ENCODE measurements around the gene ERCC6L. TPM values are rescaled to one million over a fixed set of nuclear protein-coding genes. Genes with fewer than 3 reads are reported as not detected.

Gene ERCC6L
- total and polyA plus RNA-seq, 2 of the 13 experiments (the other 11 are each of a cell fraction or from before 2014, with no cell fraction given): 0.86 to 9.5 TPM

GRCh38 chrX:72238721-72239475 is at the start of gene ERCC6L (continued):
- peak; percentile 67; the same call in 1 of the 2 replicates for TF ChIP-seq SIN3A (IDR thresholded peaks at IDR 0.05; ENCODE audit: borderline replicate concordance, low read depth, low read length)
- 0 out of 4 replicates have a peak, but pooled peaks of 1 of the 2 experiments have one; percentile 10 for TF ChIP-seq REST (IDR thresholded peaks at IDR 0.05; ENCODE audit: borderline replicate concordance in 1 of 2, low read depth in 1 of 2, low read length in 2 of 2)
- TF ChIP-seq ZNF607 (CRISPR knock-in tag; IDR thresholded peaks at IDR 0.05; ENCODE audit: borderline replicate concordance): no peak
- no peak for TF ChIP-seq SMC3 (IDR thresholded peaks at IDR 0.05; ENCODE audit: low read length)
- peak; percentile 80 for TF ChIP-seq HDAC1 (CRISPR knock-in tag; IDR thresholded peaks at IDR 0.05)
- TF ChIP-seq NFE2L2 (IDR thresholded peaks at IDR 0.05; ENCODE audit: low read length): no peak
- TF ChIP-seq HOXA3 (CRISPR knock-in tag; IDR thresholded peaks at IDR 0.05): peak; percentile 36; the same call in 1 of the 2 replicates
- TF ChIP-seq CSRNP1 (CRISPR knock-in tag; IDR thresholded peaks at IDR 0.05): peak; percentile 62; the same call in 1 of the 2 replicates
- TF ChIP-seq POGK (CRISPR knock-in tag; conservative IDR thresholded peaks at IDR 0.05): 0 out of 2 replicates have a peak, but pooled peaks have one; percentile 23
- no peak for TF ChIP-seq PCBP1 (IDR thresholded peaks at IDR 0.05; ENCODE audit: borderline replicate concordance, low read depth, low read length)
- TF ChIP-seq MAX (IDR thresholded peaks at IDR 0.05): peak; percentile 72
- TF ChIP-seq SAP130 (CRISPR knock-in tag; IDR thresholded peaks at IDR 0.05; ENCODE audit: low read depth): peak; percentile 86
- no peak for TF ChIP-seq KMT2A (CRISPR knock-in tag; IDR thresholded peaks at IDR 0.05)
- TF ChIP-seq E2F5 (CRISPR knock-in tag; conservative IDR thresholded peaks at IDR 0.05): peak; percentile 76
- peak; percentile 87 for TF ChIP-seq ZNF687 (CRISPR knock-in tag; IDR thresholded peaks at IDR 0.05)
- peak; percentile 63; the same call in 1 of the 2 replicates for TF ChIP-seq ZMYM4 (CRISPR knock-in tag; IDR thresholded peaks at IDR 0.05)

Data from HepG2 (cell line).